Measurements from ENCODE around the gene HERC5.
"Not testable (repeated sequence)": the region's sequence is repeated elsewhere in the genome, so short reads cannot be mapped to it uniquely, and the experiment has no call there.

HERC5 gene

GRCh38 chr4:88446124-88446523, 10.8 kb upstream of the HERC5 start:
- Histone ChIP-seq H4K20me1 (no peaks in the 10 kb centered on the region), H3K4me3 (no peak overlapping the region), H3K9me3 (peaks cover 18% of the 10 kb centered on the region), H3K27me3 (no peaks in the 10 kb centered on the region), H3K4me2 (no peak overlapping the region), H3K9ac (no peak overlapping the region), H3K27ac (no peak overlapping the region), H3K36me3 (peaks cover 14% of the 10 kb centered on the region), H3K4me1 (no peaks in the 10 kb centered on the region)
- no peak for TF ChIP-seq Cebpa-rat (IDR thresholded peaks at IDR 0.05)

- Histone ChIP-seq H3K36me3 (peaks cover 11% of the 10 kb centered on the region), H3K4me3 (no peak overlapping the region), H3K27me3 (no peaks in the 10 kb centered on the region), H3K4me1 (no peaks in the 10 kb centered on the region), H4K20me1 (no peaks in the 10 kb centered on the region), H3K9me3 (peaks cover 16% of the 10 kb centered on the region), H3K27ac (no peak overlapping the region), H3K9ac (no peak overlapping the region), H3K4me2 (no peak overlapping the region)
- no peak for TF ChIP-seq Cebpa-rat (IDR thresholded peaks at IDR 0.05)
Measured at GRCh38 chr4:88447371-88448095, 9.4 kb upstream of the HERC5 start.

DNA sequence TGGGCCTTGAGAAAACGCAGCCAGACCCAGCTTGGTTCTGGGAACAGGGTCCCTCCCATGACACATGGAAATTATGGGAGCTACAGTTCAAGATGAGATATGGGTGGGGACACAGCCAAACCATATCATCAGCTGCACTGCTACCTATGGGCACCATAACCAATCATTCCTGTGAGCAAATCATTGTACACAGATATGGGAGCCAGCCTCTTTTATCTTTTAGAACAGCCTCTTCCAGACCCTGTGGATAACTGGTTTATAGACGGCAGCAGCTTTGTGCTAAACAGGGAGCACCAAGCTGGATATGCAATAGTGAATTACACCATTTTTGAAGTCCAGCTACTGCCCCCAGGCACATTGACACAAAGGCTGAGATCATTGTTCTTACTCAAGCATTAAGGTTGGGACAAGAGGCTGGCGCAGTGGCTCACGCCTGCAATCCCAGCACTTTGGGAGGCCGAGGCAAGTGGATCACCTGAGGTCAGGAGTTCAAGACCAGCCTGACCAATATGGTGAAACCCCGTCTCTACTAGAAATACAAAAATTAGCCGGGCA, 8.6 kb upstream of the HERC5 start:
- H3K4me2 ChIP-seq, H4K20me1 ChIP-seq, H3K4me1 ChIP-seq, H3K27me3 ChIP-seq, H3K9ac ChIP-seq, H3K27ac ChIP-seq, H3K4me3 ChIP-seq, H3K36me3 ChIP-seq: not testable (repeated sequence)
- H3K9me3 ChIP-seq: peaks cover 16% of the 10 kb centered on the region

GRCh38 chr4:88448889-88449288, 8.0 kb upstream of the HERC5 start:
- Histone ChIP-seq H3K4me2 (no peak overlapping the region), H4K20me1 (no peaks in the 10 kb centered on the region), H3K9ac (no peak overlapping the region), H3K4me1 (no peaks in the 10 kb centered on the region), H3K9me3 (peaks cover 15% of the 10 kb centered on the region), H3K4me3 (no peak overlapping the region), H3K27ac (no peak overlapping the region), H3K27me3 (no peaks in the 10 kb centered on the region), H3K36me3 (no peaks in the 10 kb centered on the region)
- TF ChIP-seq Cebpa-rat (IDR thresholded peaks at IDR 0.05): no peak

DNA sequence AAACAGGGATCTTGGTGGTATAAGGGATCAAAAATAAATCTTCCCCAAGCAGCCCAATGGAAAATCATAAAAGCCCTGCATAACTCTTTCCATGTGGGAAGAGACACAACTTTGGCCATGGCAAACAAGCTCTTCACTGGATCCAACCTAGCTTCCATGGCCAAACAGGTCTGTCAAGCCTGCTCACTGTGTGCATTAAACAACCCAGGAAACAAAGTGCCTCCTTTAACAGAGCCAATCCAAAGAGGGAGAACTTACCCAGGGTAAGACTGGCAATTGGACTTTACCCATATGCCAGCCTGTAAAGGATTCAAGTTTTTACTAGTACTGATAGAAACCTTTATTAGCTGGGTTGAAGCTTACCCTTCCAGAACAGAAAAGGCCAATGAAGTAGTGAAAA, 7.6 kb upstream of the HERC5 start:
- no peak for TF ChIP-seq Cebpa-rat (IDR thresholded peaks at IDR 0.05)
- H3K9ac ChIP-seq: no peak overlapping the region
- no peaks in the 10 kb centered on the region for H3K27me3 ChIP-seq
- H3K4me2 ChIP-seq: no peak overlapping the region
- H3K36me3 ChIP-seq: no peaks in the 10 kb centered on the region
- no peak overlapping the region for H3K4me3 ChIP-seq
- peaks cover 13% of the 10 kb centered on the region; the same call in 1 of the 2 replicates for H3K9me3 ChIP-seq
- no peaks in the 10 kb centered on the region for H3K4me1 ChIP-seq
- H4K20me1 ChIP-seq: no peaks in the 10 kb centered on the region
- H3K27ac ChIP-seq: no peak overlapping the region

DNA sequence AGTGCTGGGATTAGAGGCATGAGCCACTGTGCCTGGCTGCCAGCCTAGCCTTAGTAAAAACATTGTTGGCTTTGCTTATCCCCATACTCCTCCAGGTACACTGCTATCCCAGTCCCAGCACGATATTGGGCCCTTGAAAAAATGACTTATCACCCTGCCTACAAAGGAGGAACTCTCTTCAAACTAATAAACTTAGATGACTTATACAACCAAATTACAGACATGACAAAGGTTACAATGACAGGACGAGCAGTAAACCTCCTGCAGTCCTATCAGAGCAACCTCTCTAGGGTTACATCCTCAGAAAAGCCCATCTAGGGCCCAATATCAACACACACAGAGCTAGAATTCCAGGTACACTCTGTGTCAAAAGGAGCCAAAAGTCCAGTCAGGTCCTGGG, 5.7 kb upstream of the HERC5 start:
- no peak for TF ChIP-seq Cebpa-rat (IDR thresholded peaks at IDR 0.05)
- no peaks in the 10 kb centered on the region for H3K36me3 ChIP-seq
- no peak overlapping the region for H3K4me2 ChIP-seq
- H4K20me1 ChIP-seq: no peaks in the 10 kb centered on the region
- H3K27me3 ChIP-seq: no peaks in the 10 kb centered on the region
- H3K4me1 ChIP-seq: peaks cover 15% of the 10 kb centered on the region
- no peak overlapping the region for H3K27ac ChIP-seq
- no peak overlapping the region for H3K4me3 ChIP-seq
- peaks cover 13% of the 10 kb centered on the region; the same call in 1 of the 2 replicates for H3K9me3 ChIP-seq
- H3K9ac ChIP-seq: no peak overlapping the region

GRCh38 chr4:88452912-88453311, 4.0 kb upstream of the HERC5 start:
- Histone ChIP-seq H3K4me3 (no peak overlapping the region), H3K27ac (no peak overlapping the region), H3K27me3 (peaks cover 14% of the 10 kb centered on the region), H3K4me2 (no peak overlapping the region), H3K36me3 (no peaks in the 10 kb centered on the region), H3K9ac (no peak overlapping the region), H4K20me1 (no peaks in the 10 kb centered on the region), H3K9me3 (peaks cover 13% of the 10 kb centered on the region; the same call in 1 of the 2 replicates), H3K4me1 (peaks cover 22% of the 10 kb centered on the region)
- TF ChIP-seq Cebpa-rat (IDR thresholded peaks at IDR 0.05): no peak

DNA sequence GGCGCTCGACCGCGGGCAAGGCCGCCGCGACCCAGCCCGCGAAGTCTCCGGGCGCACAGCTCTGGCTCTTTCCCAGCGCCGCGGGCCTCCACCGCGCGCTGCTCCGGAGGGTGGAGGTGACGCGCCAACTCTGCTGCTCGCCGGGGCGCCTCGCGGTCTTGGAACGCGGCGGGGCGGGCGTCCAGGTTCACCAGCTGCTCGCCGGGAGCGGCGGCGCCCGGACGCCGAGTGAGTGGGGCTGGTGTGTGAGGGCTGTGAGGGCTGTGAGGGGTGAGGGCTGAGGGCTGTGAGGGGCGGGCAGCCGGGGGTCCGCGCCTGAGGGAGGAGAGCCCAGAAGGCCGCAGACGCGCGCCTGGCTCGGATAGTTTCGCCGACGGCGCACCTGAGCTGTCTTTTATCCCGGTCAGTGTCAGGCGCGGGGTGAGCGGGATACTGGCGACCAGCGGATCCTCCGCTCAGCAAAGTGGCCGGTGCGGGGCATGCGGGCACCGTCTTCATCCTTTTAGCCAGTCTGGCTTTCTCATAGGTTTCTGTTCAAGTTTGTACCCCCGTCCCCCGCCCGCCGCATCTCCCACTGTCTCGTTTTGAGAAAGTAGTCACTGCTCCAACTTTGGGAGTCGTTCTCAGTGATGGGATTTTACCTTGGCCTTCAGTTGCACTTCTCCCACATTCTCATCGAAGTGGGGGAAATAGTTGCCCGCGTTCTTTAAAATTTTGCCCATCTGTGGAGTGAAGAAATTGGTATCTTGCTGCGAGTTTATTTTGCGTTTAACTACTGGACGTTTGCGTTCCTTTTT, 586 bp downstream of the HERC5 start:
- peak overlapping the region; percentile 78 for H3K9ac ChIP-seq
- peak overlapping the region; percentile 90 for H3K4me2 ChIP-seq
- no peaks in the 10 kb centered on the region for H3K36me3 ChIP-seq
- peaks cover 11% of the 10 kb centered on the region; the same call in 1 of the 2 replicates for H3K9me3 ChIP-seq
- H3K4me3 ChIP-seq: peak overlapping the region; percentile 79
- H3K27ac ChIP-seq: peak overlapping the region; percentile 81
- no peak for TF ChIP-seq Cebpa-rat (IDR thresholded peaks at IDR 0.05)
- H3K27me3 ChIP-seq: peaks cover 22% of the 10 kb centered on the region
- H4K20me1 ChIP-seq: no peaks in the 10 kb centered on the region
- peaks cover 25% of the 10 kb centered on the region for H3K4me1 ChIP-seq

DNA sequence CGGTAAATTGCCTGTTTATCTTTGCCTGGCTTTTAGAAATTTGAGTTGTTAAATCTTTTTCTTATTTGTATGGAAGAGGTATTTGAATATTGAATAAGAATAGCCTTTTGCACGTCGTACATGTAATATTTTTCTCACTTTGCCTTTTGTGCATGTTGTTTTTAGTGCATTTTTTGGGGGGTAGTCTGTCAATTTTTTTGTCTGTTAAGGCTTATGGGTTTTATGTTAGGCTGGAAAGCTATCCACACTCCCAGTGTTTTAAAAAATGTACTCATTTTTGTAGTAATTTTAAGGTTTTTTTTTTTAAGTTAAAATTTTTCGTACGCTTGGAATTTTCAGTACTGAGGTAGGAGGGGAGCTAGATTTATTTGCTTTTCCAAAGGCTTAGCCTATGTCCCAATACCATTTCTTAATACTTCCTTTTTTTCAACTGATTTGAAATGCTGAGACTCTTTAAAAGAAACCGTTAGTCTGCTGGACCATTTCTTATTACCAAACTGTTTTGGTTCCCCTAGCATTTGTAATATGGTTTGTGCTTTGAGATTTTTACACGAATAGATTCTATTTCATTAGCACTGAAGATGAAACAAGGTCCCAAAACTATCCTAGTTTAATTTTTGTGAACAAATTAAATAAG, 1.3 kb downstream of the HERC5 start:
- Histone ChIP-seq H3K36me3 (no peaks in the 10 kb centered on the region), H3K4me3 (peak overlapping the region; percentile 79), H3K4me2 (peak overlapping the region; percentile 90), H4K20me1 (no peaks in the 10 kb centered on the region), H3K27ac (no peak overlapping the region), H3K4me1 (peaks cover 25% of the 10 kb centered on the region), H3K9me3 (peaks cover 4% of the 10 kb centered on the region; the same call in 1 of the 2 replicates), H3K9ac (no peak overlapping the region), H3K27me3 (peaks cover 22% of the 10 kb centered on the region)
- no peak for TF ChIP-seq Cebpa-rat (IDR thresholded peaks at IDR 0.05)
